Kidney (tissue), 14 donors: Measurements from ENCODE around the gene TAF4B. TPM values are rescaled to one million over a fixed set of nuclear protein-coding genes. Genes with fewer than 3 reads are reported as not detected.

ENCODE experiments used
- DNase-seq, 5 donors: peaks; one replicate each; pipeline ENCODE4 v3.0.0-alpha.2; 2013 to 2020
- FAIRE-seq: peaks from 2 replicates; lab custom pipeline; 2012; peaks lifted over from hg19 to GRCh38; lab: Jason Lieb, UNC
- H3K27ac ChIP-seq, 2 donors: one replicate each; pipeline ENCODE4 v1.7.0; 2013; ENCODE audit warnings: low read depth in 2 of 2, low read length in 2 of 2, inconsistent platforms in 1 of 2
- H3K27me3 ChIP-seq: one replicate; pipeline ENCODE4 v1.7.1; 2013; ENCODE audit warnings: low read length, inconsistent platforms; ENCODE audit not compliant: control insufficient read depth, insufficient read depth
- H3K36me3 ChIP-seq, 3 donors: one replicate each; pipeline versions ENCODE4 v1.7.0 to v1.7.1; 2013; ENCODE audit warnings: low read length in 3 of 3, control low read depth in 1 of 3, inconsistent platforms in 1 of 3; ENCODE audit not compliant: insufficient read depth in 3 of 3, control insufficient read depth in 2 of 3
- H3K4me1 ChIP-seq, 3 donors: one replicate each; pipeline versions ENCODE4 v1.7.0 to v1.7.1; 2013; ENCODE audit warnings: low read length in 3 of 3, inconsistent platforms in 1 of 3, low read depth in 1 of 3; ENCODE audit not compliant: control insufficient read depth in 2 of 3, insufficient read depth in 2 of 3
- H3K4me3 ChIP-seq, 3 donors: one replicate each; pipeline versions ENCODE4 v1.7.0 to v1.8.1; 2013; ENCODE audit warnings: low read length in 3 of 3, control low read depth in 1 of 3, inconsistent platforms in 1 of 3
- H3K9ac ChIP-seq, 3 donors: one replicate each; pipeline versions ENCODE4 v1.7.0 to v1.7.1; 2013; ENCODE audit warnings: low read length in 3 of 3, control low read depth in 1 of 3, inconsistent platforms in 1 of 3
- H3K9me3 ChIP-seq, 3 donors: one replicate each; pipeline versions ENCODE4 v1.7.0 to v1.7.1; 2013; ENCODE audit warnings: low read length in 3 of 3, control low read depth in 1 of 3, inconsistent platforms in 1 of 3; ENCODE audit not compliant: control insufficient read depth in 2 of 3, insufficient read depth in 1 of 3
- intact Hi-C: fragments of 100-400 bp; cut with DNase I; formaldehyde crosslinking; loops from one replicate; pipeline ENCODE4 v1.11.1; 2022
- polyA plus RNA-seq: library from polyadenylated mRNA; stranded (reverse); fragments of 350-450 nt; fragmentation: Illumina TruSeq; extraction: RNeasy Lipid Tissue Mini Kit (QIAGEN cat#74804); gene quantifications from one replicate; pipeline ENCODE4 v1.2.3, GENCODE V29; 2014; ENCODE audit warnings: low read depth, low replicate concordance; ENCODE audit not compliant: insufficient read depth
- total RNA-seq: library from RNA; stranded (reverse); fragmentation: NEBNext Ultra II Directional; extraction: Animal tissue kit (Norgen Biotek cat#: 25700); gene quantifications from one replicate; pipeline ENCODE4 v1.2.1, GENCODE V29; 2021
- TF ChIP-seq, protein P1 (sequence below): IDR thresholded peaks from 3 replicates; pipeline ENCODE4 v1.5.1; 2012; ENCODE audit warnings: mild to moderate bottlenecking, moderate library complexity, borderline replicate concordance; ENCODE audit not compliant: insufficient read depth; ENCODE audit errors: extremely low read depth
- donor health status: control.
- donor health status: control.
- donor health status: control.
- donor health status: control.
- donor health status: control.
- donor health status: DM: yes; HTN: yes; CAD: no.
- donor health status: Normal renal cell carcinoma (clear cell type).

Gene TAF4B
- total and polyA plus RNA-seq, 2 donors from 2014 or later: 1.7 to 4.9 TPM

DNA sequence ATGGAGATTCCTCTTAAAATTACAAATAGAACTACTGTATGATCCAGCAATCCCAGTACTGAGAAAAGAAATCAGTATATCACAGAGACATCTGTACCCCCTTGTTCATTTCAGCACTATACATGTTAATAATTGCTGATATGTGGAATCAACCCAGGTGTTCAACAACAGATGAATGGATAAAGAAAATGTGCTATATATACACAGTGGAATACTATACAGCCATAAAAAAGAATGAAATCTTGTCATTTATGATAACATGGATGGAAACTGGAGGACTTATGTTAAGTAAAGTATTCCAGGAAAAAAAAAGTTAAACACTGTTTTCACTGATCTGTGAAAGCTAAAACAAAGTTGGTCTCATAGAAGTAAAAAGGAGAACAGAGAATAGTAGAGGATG lies 124.7 kb downstream of the TAF4B start:
- Histone ChIP-seq H3K4me1 (no peaks in the 10 kb centered on the region), H3K27ac (no peak overlapping the region), H3K27me3 (no peaks in the 10 kb centered on the region), H3K4me3 (no peak overlapping the region), H3K36me3 (no peaks in the 10 kb centered on the region), H3K9me3 (peaks cover 0 to 8% (median 0%) of the 10 kb centered on the region in 3 donors), H3K9ac (no peak overlapping the region)
- TF ChIP-seq, protein P1, sequence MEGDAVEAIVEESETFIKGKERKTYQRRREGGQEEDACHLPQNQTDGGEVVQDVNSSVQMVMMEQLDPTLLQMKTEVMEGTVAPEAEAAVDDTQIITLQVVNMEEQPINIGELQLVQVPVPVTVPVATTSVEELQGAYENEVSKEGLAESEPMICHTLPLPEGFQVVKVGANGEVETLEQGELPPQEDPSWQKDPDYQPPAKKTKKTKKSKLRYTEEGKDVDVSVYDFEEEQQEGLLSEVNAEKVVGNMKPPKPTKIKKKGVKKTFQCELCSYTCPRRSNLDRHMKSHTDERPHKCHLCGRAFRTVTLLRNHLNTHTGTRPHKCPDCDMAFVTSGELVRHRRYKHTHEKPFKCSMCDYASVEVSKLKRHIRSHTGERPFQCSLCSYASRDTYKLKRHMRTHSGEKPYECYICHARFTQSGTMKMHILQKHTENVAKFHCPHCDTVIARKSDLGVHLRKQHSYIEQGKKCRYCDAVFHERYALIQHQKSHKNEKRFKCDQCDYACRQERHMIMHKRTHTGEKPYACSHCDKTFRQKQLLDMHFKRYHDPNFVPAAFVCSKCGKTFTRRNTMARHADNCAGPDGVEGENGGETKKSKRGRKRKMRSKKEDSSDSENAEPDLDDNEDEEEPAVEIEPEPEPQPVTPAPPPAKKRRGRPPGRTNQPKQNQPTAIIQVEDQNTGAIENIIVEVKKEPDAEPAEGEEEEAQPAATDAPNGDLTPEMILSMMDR: no peak
- DNase-seq (no peak), FAIRE-seq (no peak)
- intact Hi-C loops: no loop called here

DNA sequence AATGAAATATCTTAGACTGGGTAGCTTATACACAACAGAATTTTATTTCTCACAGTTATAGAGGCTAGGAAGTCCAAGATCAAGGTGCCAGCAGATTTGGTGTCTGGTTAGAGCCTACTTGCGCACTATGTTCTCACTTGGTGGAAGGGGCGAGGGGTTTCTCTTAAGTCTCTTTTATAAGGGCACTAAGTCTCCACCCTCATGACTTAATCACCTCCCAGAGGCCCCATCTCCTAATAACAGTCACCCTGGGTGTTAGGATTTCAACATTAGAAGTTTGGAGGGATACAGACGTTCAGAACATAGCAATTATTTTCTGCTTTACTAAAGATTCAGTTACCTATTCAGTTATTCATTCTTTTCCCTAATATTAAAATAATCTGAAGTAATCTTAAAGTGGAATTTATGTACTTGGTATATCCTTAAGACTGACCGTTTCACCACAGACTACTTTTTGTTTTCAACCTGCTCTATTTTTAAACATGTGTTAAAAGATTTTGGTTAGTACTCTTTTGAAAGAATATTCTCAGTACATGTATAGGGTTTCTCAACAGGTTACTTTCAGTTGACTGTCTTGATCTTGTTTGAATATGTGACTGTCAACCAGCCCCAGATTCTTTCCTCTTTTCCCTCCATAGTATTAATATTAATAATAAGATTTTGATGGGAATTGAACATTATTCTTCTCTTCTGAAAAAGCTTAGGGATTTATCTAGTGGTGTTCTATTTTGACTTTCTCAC lies 130.0 kb downstream of the TAF4B start:
- no peak for FAIRE-seq
- TF ChIP-seq, protein P1: no peak
- Histone ChIP-seq H3K4me1 (no peaks in the 10 kb centered on the region), H3K4me3 (no peak overlapping the region), H3K36me3 (no peaks in the 10 kb centered on the region), H3K9ac (no peak overlapping the region), H3K9me3 (no peaks in the 10 kb centered on the region), H3K27me3 (no peaks in the 10 kb centered on the region), H3K27ac (no peak overlapping the region)
- no peak for DNase-seq
- intact Hi-C loops: no loop called here

DNA sequence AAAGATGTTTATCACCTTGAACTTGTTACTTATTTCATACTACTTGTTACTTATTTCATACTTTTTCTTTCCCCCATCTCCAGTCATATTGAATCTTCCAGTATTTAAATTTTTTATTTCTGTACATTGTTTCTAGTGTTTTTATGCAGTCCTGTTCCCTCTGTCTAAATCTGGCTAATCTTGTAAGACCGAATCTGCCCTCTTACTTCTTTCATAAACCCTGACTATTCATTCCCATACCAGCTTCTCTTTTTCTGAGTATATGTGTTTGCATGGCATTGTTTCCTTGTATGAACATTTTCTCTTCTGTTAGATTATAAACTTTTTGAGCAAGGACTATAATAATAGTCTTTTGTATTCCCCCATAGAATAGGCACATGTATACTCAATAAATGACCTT lies 131.7 kb downstream of the TAF4B start:
- intact Hi-C loops: no loop called here
- no peaks in the 10 kb centered on the region for H3K36me3 ChIP-seq
- TF ChIP-seq, protein P1: no peak
- no peaks in the 10 kb centered on the region for H3K9me3 ChIP-seq
- H3K9ac ChIP-seq: no peak overlapping the region
- no peak overlapping the region for H3K4me3 ChIP-seq
- no peak overlapping the region for H3K27ac ChIP-seq
- DNase-seq (no peak), FAIRE-seq (no peak)
- H3K27me3 ChIP-seq: no peaks in the 10 kb centered on the region
- no peaks in the 10 kb centered on the region for H3K4me1 ChIP-seq
